Spinal cord (tissue), 10 donors: ENCODE data around the gene FAM9C. TPM values are rescaled to one million over a fixed set of nuclear protein-coding genes. Genes with fewer than 3 reads are reported as not detected.
"Not testable (repeated sequence)": the region's sequence is repeated elsewhere in the genome, so short reads cannot be mapped to it uniquely, and the experiment has no call there.

ENCODE experiments used
- DNase-seq, 6 donors: peaks; one replicate each; pipeline versions ENCODE4 v3.0.0 to v3.0.0-alpha.2; 2013 to 2015; ENCODE audit warnings: low spot score in 6 of 6, low read depth in 4 of 6
- H3K27ac ChIP-seq: one replicate; pipeline ENCODE4 v1.5.1; 2013; ENCODE audit warnings: low read depth, low read length, control low read depth
- H3K27me3 ChIP-seq: one replicate; pipeline ENCODE4 v1.6.1; 2013; ENCODE audit warnings: low read length; ENCODE audit not compliant: control insufficient read depth, insufficient read depth
- H3K36me3 ChIP-seq: one replicate; pipeline ENCODE4 v1.6.1; 2013; ENCODE audit warnings: low read length; ENCODE audit not compliant: control insufficient read depth, insufficient read depth
- H3K4me1 ChIP-seq: one replicate; pipeline ENCODE4 v1.6.1; 2013; ENCODE audit warnings: low read length; ENCODE audit not compliant: control insufficient read depth, insufficient read depth
- H3K4me3 ChIP-seq: one replicate; pipeline ENCODE4 v1.5.1; 2013; ENCODE audit warnings: low read depth, low read length, control low read depth
- H3K9me3 ChIP-seq: one replicate; pipeline ENCODE4 v1.6.1; 2013; ENCODE audit warnings: low read length; ENCODE audit not compliant: control insufficient read depth, insufficient read depth
- WGBS: methylation state at CpG from one replicate; pipeline ENCODE4 v1.1.5; 2013; ENCODE audit warnings: missing lambda C conversion rate; ENCODE audit not compliant: insufficient coverage; 5-methylcytosine and 5-hydroxymethylcytosine counted together
- long read RNA-seq, 4 donors: transcript quantifications; one replicate each; lab custom pipeline, GENCODE V29; 2026
- polyA plus RNA-seq, 2 donors: library from polyadenylated mRNA; unstranded; fragments of 120-200 nt; gene quantifications; one replicate each; pipeline ENCODE4 v1.2.1, GENCODE V29; 2013; ENCODE audit not compliant: insufficient read length in 2 of 2
- total RNA-seq, 2 donors: library from RNA; depleted of rRNA in 1 of 2; stranded (reverse); fragments of 120-200 nt in 1 of 2; fragments of >200 nt in 1 of 2; gene quantifications; one replicate each; pipeline versions ENCODE4 v1.2.3 to v1.2.4, GENCODE V29; 2013 to 2014
- donor health status: healthy.

The FAM9C gene
- total RNA-seq (under 1 TPM in 1 of 2 donors, not detected in 1; 0.10 TPM), polyA plus RNA-seq (under 1 TPM; 0.24 to 0.38 TPM)
- long read RNA-seq, donor 1, result 0 reads
- long read RNA-seq, donor 2, result 0 reads
- long read RNA-seq, donor 3, result 0 reads
- long read RNA-seq, donor 4, result 0 reads

DNA sequence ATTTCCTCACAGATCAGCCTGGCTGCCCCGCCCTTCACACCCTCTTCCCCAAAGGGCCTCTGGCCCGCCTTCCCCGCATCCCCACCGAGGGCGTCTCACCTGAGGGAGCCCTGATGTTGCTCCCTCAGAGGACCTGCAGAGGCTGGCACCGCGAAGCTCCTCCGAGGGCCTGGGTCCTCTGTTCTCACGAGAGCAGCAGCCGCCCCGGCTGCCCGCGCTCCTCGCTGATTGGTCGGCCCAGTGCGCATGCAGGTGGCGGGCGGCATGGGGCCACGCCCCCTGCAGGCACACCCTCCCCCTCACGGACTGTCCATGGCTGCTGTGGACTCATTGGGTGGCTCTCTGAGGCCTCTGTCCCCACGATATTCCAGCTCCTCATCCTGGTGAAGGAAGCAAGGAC lies at the start of gene FAM9C:
TSS of gene FAM9C (minus strand) at position 180 of the 400 bp plus-strand sequence. CDS start 831 bp downstream, outside the sequence.
- Histone ChIP-seq H3K27ac (no peak within 1 kb of the TSS), H3K4me3 (no peak within 1 kb of the TSS), H3K27me3 (peaks cover 2% of the 10 kb centered on the region), H3K9me3 (no peaks in the 10 kb centered on the region), H3K36me3 (no peaks in the 10 kb centered on the region), H3K4me1 (no peaks in the 10 kb centered on the region)
- DNase-seq, result no peak
- WGBS, result 75% methylated on average over 21 of the region's 21 CpGs

DNA sequence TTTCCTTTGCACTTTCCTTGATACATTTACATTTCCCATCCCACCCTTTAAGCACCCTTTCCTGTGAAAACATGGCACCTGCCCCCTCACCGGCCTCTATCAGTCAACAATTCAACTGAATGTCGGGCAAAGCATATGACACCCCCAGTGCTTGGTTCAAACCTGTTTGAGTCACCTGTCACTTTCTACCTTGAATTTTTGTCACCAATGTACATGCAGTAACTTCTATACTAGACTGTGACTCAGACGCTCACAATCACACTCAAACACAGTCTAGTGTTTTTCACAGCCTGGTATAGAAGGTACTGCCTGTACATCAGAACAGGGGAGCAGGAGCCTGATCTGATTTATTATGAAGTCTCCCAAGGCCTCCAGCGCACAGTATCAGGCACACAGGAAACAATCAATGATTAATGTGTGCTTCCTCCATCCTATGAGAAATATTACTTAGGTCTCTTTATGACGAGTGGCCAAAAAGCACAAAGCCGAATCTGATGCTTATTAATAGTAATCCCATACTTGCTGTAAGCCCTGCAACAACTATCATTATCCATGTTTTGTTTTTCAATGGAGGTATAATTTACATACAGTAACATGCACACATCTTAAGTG lies 49.2 kb upstream of the FAM9C start:
- H3K27ac ChIP-seq, result no peak overlapping the region
- WGBS, result 95% methylated on average over 4 of the region's 6 CpGs

DNA sequence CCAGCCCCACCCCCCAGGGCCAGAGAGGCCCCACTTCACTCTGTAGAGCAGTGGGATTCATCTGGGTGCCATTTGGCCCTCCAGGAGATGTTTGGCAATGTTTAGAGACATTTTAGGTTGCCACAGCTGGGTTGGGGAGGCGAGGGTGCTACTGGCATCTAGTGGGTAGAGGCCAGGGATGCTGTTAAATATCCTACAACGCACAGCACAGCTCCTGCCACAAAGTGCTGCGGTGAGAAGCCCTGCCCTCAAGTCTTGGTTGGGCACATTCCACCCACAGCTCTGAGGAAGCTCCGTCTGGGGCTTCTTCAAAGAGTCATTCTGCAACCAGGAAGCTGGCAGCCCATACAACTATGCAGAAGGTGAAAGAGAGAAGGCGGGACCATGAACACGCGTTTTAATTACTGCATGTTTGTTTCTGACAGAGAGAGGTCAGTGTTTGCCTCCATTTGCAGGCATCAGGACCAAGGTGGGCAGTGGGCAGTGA lies 48.1 kb upstream of the FAM9C start:
- Histone ChIP-seq H3K27ac (no peak overlapping the region), H3K27me3 (no peaks in the 10 kb centered on the region), H3K4me3 (no peak overlapping the region), H3K4me1 (no peaks in the 10 kb centered on the region), H3K36me3 (no peaks in the 10 kb centered on the region), H3K9me3 (no peaks in the 10 kb centered on the region)
- WGBS, result 85% methylated on average over 6 of the region's 7 CpGs
- no peak for DNase-seq

More for the DNA sequence above, 49.2 kb upstream of the FAM9C start:
- Histone ChIP-seq H3K27me3 (no peaks in the 10 kb centered on the region), H3K4me1 (no peaks in the 10 kb centered on the region), H3K9me3 (no peaks in the 10 kb centered on the region), H3K4me3 (no peak overlapping the region), H3K36me3 (no peaks in the 10 kb centered on the region)
- DNase-seq, result no peak

DNA sequence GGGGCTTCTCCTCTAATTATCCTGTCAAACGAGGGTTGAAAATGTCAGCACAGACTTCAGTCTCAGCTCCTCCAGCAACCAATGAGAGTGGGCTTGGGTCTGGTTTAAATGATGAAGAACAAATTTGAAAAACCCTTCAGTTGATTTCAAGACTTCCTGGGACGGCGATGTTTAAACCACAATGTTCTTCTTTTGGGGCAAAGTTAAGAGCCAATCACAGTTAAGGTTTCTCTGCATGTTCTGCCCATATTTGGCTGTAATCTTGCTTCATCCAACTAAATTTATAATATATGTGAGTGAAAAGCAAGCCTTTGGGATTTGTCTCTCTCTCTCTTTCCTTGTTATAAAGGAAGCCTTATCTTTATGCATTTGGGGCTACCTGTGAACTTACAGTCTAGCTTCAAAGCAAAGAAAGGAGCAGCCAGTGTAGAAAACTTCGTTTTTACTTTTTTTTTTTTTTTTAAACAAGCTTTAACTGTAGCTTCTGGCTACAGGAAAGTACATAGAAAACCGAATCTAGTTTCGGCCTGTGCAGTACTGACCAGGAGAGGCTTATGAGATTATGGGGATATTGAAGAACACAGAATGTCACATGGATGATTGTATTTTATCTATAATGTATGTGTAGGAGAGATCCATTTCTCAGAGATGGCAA lies 46.8 kb upstream of the FAM9C start:
- Histone ChIP-seq H3K27me3 (no peaks in the 10 kb centered on the region), H3K9me3 (no peaks in the 10 kb centered on the region), H3K4me1 (no peaks in the 10 kb centered on the region), H3K4me3 (no peak overlapping the region), H3K36me3 (no peaks in the 10 kb centered on the region), H3K27ac (no peak overlapping the region)
- DNase-seq, result no peak
- WGBS, result 80% methylated on average over 1 of the region's 6 CpGs

DNA sequence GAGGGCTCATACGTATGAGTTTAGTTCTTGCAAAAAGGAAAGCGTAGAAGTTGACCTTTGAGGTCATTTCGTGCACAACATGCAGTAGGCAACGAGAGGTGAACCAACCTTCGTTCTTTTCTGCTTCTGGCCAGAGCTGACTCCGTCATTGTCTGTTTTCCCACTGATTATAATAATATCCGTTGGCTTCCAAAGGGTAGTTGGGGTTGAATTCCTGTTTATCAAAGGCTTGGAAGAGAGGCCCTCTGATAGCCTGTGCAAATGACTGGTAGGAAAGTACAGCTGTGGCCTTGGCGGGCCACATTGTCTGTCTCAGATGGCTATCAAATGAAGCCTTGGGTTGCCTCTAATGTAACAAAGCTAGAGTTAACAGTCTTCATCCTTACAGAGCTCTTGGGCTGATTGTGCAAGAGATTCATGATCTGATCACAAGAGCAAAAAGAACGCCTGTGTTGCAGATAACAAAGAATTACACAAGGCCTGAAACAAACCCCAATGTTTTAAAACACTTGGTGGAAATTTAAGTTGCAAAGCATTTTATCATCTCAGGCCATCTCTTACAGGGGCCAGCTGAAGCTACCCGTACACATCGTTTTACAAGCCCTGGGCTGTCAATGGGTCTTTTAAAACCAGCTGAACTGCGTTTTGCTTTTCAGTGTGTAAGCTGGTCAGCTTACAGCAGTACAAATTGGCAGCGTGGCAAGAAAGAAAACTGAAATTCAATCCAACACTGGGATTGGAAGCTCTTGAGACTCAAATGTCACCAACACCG lies 46.1 kb upstream of the FAM9C start:
- no peaks in the 10 kb centered on the region for H3K9me3 ChIP-seq
- H3K27ac ChIP-seq, result no peak overlapping the region
- H3K27me3 ChIP-seq, result peaks cover 3% of the 10 kb centered on the region
- H3K36me3 ChIP-seq, result no peaks in the 10 kb centered on the region
- no peak overlapping the region for H3K4me3 ChIP-seq
- H3K4me1 ChIP-seq, result no peaks in the 10 kb centered on the region
- 59% methylated on average over 11 of the region's 14 CpGs for WGBS
- no peak for DNase-seq

DNA sequence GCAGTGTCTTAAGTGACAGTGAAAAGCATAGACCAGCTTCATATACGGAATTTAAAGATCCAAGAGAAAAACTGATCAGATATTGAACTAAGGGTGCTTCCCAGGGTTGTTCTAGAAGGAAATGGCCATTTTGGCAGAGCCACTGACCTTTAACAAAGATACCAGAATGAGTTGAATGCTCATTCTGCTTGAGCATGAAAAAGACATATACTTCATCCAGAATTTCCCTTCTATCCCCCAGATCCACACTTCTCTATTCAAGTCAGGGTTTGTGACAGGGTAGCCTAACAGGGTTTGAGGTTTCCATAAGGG lies 45.6 kb upstream of the FAM9C start:
- Histone ChIP-seq H3K4me1 (no peaks in the 10 kb centered on the region), H3K27ac (no peak overlapping the region), H3K27me3 (peaks cover 5% of the 10 kb centered on the region), H3K4me3 (no peak overlapping the region), H3K9me3 (no peaks in the 10 kb centered on the region), H3K36me3 (no peaks in the 10 kb centered on the region)
- no peak for DNase-seq
- no CpG with 5 or more reads among the region's 1 CpG for WGBS

DNA sequence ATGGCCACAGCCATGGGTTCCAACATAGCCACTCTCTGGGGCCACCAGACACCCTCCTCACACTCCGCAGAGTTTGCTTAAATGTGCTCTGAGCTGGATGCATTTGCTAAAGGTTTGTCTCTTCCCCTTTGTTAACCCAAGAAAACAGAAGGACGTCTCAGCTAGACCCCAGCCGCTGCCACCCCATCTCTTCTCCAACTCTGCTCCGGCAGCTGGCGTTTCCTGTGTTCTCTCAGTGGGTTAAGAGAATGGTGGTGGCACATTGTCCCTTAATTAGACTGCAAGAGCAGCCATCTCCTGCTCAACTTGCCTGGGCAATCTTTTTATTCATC lies 43.7 kb upstream of the FAM9C start:
- WGBS, result 83% methylated on average over 2 of the region's 5 CpGs

DNA sequence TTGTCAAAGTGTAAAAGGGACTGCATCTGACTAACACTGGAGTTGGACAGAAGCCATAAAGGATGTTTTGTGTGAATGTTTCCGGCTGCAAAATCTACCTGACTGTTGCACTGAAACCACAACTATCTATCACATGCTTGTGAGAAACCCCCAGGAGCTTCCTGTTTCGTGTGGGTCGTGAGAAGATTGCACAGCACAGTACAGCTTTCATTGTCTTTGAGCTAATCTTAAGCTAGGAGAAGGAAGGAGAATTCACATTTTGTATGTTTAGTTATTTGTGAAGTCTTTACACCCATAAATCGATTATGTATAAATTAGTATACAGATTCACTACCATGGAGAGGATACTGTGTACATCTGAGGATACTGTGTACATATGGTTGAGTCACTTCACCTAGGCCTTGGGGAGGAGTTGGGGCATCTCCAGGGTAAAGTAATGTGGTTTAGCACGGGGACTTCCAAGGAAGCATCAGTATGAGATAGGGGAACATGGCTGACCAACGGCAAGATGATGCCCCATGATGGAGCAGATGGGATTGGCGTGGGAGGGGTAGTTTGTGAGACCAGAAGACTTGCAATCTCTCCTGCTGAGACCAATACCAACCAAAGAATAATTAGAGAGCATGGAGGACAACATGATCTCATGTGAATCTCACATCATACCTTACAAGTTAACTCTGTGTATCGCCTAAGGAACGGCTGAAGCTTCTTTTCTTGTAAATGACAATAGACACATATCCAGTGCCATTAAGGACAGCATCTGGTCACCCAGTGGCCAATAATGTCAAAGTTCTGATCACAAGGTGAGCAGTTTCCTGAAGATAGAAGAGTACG lies 43.1 kb upstream of the FAM9C start:
- 82% methylated on average over 3 of the region's 10 CpGs for WGBS
- no peak for DNase-seq
- Histone ChIP-seq H3K4me1 (no peaks in the 10 kb centered on the region), H3K27ac (no peak overlapping the region), H3K27me3 (peaks cover 5% of the 10 kb centered on the region), H3K9me3 (no peaks in the 10 kb centered on the region), H3K4me3 (no peak overlapping the region), H3K36me3 (no peaks in the 10 kb centered on the region)

More for the DNA sequence above, 43.7 kb upstream of the FAM9C start:
- Histone ChIP-seq H3K4me1 (no peaks in the 10 kb centered on the region), H3K36me3 (no peaks in the 10 kb centered on the region), H3K4me3 (no peak overlapping the region), H3K27me3 (peaks cover 5% of the 10 kb centered on the region), H3K27ac (no peak overlapping the region), H3K9me3 (no peaks in the 10 kb centered on the region)
- no peak for DNase-seq

DNA sequence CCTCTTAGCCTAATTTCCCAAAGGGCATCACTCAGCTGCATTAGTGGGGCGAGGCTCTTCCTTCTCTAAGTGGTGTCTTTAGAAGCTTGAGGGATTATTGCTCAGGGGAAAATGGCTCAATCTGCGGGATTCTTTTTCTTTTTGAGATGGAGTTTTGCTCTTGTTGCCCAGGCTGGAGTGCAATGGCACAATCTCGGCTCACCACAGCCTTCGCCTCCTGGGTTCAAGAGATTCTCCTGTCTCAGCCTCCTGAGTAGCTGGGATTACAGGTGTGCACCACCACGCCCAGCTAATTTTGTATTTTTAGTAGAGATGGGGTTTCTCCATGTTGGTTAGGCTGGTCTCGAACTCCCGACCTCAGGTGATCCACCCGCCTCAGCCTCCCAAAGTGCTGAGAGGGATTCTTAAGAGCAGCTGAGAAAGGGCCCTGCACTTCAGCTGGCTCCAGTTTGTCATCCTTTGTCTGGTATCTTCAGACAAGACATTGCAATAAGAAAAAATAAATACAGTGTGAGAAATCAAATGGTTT lies 42.4 kb upstream of the FAM9C start:
- WGBS, result 69% methylated on average over 3 of the region's 8 CpGs
- H3K4me1 ChIP-seq, result not testable (repeated sequence)

More for the DNA sequence above, 42.4 kb upstream of the FAM9C start:
- not testable (repeated sequence) for H3K9me3 ChIP-seq, H3K27ac ChIP-seq, DNase-seq, H3K27me3 ChIP-seq, H3K36me3 ChIP-seq, H3K4me3 ChIP-seq
